ENCODE results near the gene GRIK4. TPM values are rescaled to one million over a fixed set of nuclear protein-coding genes. Genes with fewer than 3 reads are reported as not detected.
"Not testable (repeated sequence)": the region's sequence is repeated elsewhere in the genome, so short reads cannot be mapped to it uniquely, and the experiment has no call there.

Gene GRIK4
- total RNA-seq, 3 donors from 2014 or later: 0.05 to 0.30 (median 0.11) TPM

DNA sequence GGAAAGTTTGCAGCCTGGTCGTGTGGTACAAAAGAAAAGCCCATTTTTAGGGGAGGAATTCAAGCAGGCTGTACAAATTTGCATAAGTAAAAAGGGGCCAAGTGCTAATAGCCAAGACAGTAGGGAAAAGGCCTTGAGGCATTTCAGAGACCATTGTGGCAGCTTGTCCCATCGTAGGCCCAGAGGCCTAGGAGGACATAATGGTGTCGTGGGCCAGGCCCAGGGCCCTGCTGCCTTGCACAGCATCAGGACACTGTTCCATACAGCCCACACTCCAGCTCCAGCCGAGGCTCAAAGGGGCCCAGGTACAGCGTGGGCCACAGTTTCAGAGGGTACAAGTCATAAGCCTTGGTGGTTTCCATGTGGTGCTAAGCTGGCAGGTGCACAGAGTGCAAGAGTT is 106.9 kb downstream of the GRIK4 start:
- no peaks in the 10 kb centered on the region for H3K36me3 Mint-ChIP-seq (ENCODE audit: insufficient read depth)
- no peak for DNase-seq
- H3K27me3 Mint-ChIP-seq (ENCODE audit: low read depth): peaks cover 10% of the 10 kb centered on the region
- no peaks in the 10 kb centered on the region for H3K4me1 Mint-ChIP-seq (ENCODE audit: low read depth)
- no peak overlapping the region for H3K4me3 Mint-ChIP-seq
- H3K9me3 Mint-ChIP-seq: peaks cover 20% of the 10 kb centered on the region
- ATAC-seq: no peak

DNA sequence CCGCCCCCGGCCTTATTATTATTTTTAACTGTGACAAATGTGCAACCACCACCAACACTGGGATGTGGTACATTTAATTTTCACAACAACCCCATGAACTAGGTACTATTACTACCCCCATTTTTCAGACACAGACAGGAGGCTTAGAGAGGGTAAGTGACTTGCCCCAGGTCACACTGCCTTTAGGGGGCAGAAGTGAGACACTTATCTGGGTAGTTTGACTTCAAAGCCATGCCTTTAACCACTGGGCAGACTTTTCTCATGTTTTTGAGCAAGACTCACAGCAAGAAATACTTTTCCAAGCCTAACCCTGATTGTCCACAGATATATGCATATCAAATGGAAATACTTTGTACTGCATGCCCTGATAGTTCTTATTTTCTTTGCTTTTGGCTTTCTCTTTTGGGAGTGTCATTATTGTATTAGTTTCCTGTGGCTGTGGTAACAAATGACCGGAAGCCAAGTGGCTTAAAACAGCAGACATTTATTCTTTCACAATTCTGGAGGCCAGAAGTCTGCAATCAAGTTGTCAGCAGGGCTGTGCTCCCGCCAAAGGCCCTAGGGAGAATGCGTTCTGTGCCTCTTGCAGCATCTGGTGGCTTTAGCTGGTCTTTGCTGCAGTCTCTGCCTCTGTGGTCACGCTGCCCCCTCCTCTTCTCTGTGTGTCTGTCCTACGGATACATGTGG is 110.8 kb downstream of the GRIK4 start:
- H3K4me3 Mint-ChIP-seq: no peak overlapping the region
- no peaks in the 10 kb centered on the region for H3K4me1 Mint-ChIP-seq (ENCODE audit: low read depth)
- H3K9me3 Mint-ChIP-seq: peaks cover 20% of the 10 kb centered on the region
- DNase-seq: no peak
- H3K36me3 Mint-ChIP-seq (ENCODE audit: insufficient read depth): no peaks in the 10 kb centered on the region
- no peak for ATAC-seq
- peaks cover 13% of the 10 kb centered on the region for H3K27me3 Mint-ChIP-seq (ENCODE audit: low read depth)

DNA sequence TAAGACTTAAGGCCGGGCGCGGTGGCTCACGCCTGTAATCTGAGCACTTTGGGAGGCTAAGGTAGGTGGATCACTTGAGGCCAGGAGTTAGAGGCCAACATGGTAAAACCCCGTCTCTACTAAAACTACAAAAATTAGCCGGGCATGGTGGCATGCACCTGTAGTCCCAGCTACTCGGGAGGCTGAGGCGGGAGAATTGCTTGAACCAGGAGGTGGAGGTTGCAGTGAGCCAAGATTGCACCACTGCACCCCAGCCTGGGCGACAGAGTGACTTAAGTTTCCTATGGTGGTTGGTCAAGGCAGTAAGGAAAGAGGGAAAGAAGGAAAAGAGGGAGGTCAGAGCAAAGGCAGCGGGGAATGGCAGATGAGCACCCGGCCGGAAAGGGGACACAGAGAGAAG is 113.4 kb downstream of the GRIK4 start:
- H3K36me3 Mint-ChIP-seq (ENCODE audit: insufficient read depth); ATAC-seq; DNase-seq; H3K4me3 Mint-ChIP-seq; H3K4me1 Mint-ChIP-seq (ENCODE audit: low read depth); H3K9me3 Mint-ChIP-seq: not testable (repeated sequence)
- peaks cover 17% of the 10 kb centered on the region for H3K27me3 Mint-ChIP-seq (ENCODE audit: low read depth)

- no peak for DNase-seq
- H3K9me3 Mint-ChIP-seq: no peaks in the 10 kb centered on the region
- H3K27me3 Mint-ChIP-seq (ENCODE audit: low read depth): peaks cover 17% of the 10 kb centered on the region
- H3K4me3 Mint-ChIP-seq: no peak overlapping the region
- no peaks in the 10 kb centered on the region for H3K36me3 Mint-ChIP-seq (ENCODE audit: insufficient read depth)
- no peak for ATAC-seq
- no peaks in the 10 kb centered on the region for H3K4me1 Mint-ChIP-seq (ENCODE audit: low read depth)
Observed at GRCh38 chr11:120625565-120625964, 114.0 kb downstream of the GRIK4 start.

- Mint-ChIP-seq H3K4me1 (ENCODE audit: low read depth) (no peaks in the 10 kb centered on the region), H3K4me3 (no peak overlapping the region), H3K9me3 (no peaks in the 10 kb centered on the region), H3K27me3 (ENCODE audit: low read depth) (peaks cover 17% of the 10 kb centered on the region), H3K36me3 (ENCODE audit: insufficient read depth) (no peaks in the 10 kb centered on the region)
- ATAC-seq: no peak
- no peak for DNase-seq
Observed at GRCh38 chr11:120626791-120627190, 115.2 kb downstream of the GRIK4 start.

- H3K27me3 Mint-ChIP-seq (ENCODE audit: low read depth): peaks cover 18% of the 10 kb centered on the region
- H3K36me3 Mint-ChIP-seq (ENCODE audit: insufficient read depth): no peaks in the 10 kb centered on the region
- no peaks in the 10 kb centered on the region for H3K4me1 Mint-ChIP-seq (ENCODE audit: low read depth)
- H3K4me3 Mint-ChIP-seq: no peak overlapping the region
- no peak for ATAC-seq
- DNase-seq: no peak
- no peaks in the 10 kb centered on the region for H3K9me3 Mint-ChIP-seq
Observed at GRCh38 chr11:120627327-120628163, 116.0 kb downstream of the GRIK4 start.

- peaks cover 14% of the 10 kb centered on the region for H3K27me3 Mint-ChIP-seq (ENCODE audit: low read depth)
- ATAC-seq (no peak), DNase-seq (no peak)
- H3K4me3 Mint-ChIP-seq: no peak overlapping the region
- no peaks in the 10 kb centered on the region for H3K36me3 Mint-ChIP-seq (ENCODE audit: insufficient read depth)
- H3K4me1 Mint-ChIP-seq (ENCODE audit: low read depth): no peaks in the 10 kb centered on the region
- H3K9me3 Mint-ChIP-seq: no peaks in the 10 kb centered on the region
Observed at GRCh38 chr11:120629407-120630080, 118.0 kb downstream of the GRIK4 start.

- Mint-ChIP-seq H3K36me3 (ENCODE audit: insufficient read depth) (no peaks in the 10 kb centered on the region), H3K9me3 (no peaks in the 10 kb centered on the region), H3K27me3 (ENCODE audit: low read depth) (peaks cover 12% of the 10 kb centered on the region), H3K4me1 (ENCODE audit: low read depth) (no peaks in the 10 kb centered on the region), H3K4me3 (no peak overlapping the region)
- no peak for DNase-seq
- no peak for ATAC-seq
Observed at GRCh38 chr11:120630122-120630521, 118.6 kb downstream of the GRIK4 start.

DNA sequence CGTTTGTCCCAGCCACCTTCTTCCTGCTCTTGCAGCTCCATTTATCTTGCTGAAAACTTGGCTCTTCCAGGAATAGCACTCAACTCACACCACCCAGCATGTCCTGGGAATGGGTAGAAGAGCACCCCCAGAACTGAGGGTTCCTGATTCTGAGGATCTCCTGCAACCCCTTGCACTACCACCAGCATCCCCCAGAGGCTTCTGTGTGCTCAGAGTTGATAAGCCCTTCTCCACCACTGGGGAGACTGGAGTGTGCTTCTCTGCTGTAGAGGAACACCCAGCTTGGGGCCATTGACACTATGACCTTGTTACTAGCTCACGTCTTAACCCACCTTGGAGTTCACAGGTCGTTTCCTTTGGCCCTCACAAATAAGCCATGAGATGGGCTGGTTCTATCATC is 121.0 kb downstream of the GRIK4 start:
- Mint-ChIP-seq H3K36me3 (ENCODE audit: insufficient read depth) (no peaks in the 10 kb centered on the region), H3K4me1 (ENCODE audit: low read depth) (no peaks in the 10 kb centered on the region), H3K9me3 (no peaks in the 10 kb centered on the region), H3K27me3 (ENCODE audit: low read depth) (peaks cover 7% of the 10 kb centered on the region), H3K4me3 (no peak overlapping the region)
- DNase-seq (no peak), ATAC-seq (no peak)

GRCh38 chr11:120633616-120634393 is 122.3 kb downstream of the GRIK4 start:
- ATAC-seq (no peak), DNase-seq (no peak)
- Mint-ChIP-seq H3K4me3 (no peak overlapping the region), H3K9me3 (no peaks in the 10 kb centered on the region), H3K36me3 (ENCODE audit: insufficient read depth) (no peaks in the 10 kb centered on the region), H3K27me3 (ENCODE audit: low read depth) (peaks cover 7% of the 10 kb centered on the region), H3K4me1 (ENCODE audit: low read depth) (no peaks in the 10 kb centered on the region)

- Mint-ChIP-seq H3K4me3 (no peak overlapping the region), H3K36me3 (ENCODE audit: insufficient read depth) (no peaks in the 10 kb centered on the region), H3K4me1 (ENCODE audit: low read depth) (no peaks in the 10 kb centered on the region), H3K9me3 (no peaks in the 10 kb centered on the region), H3K27me3 (ENCODE audit: low read depth) (peaks cover 9% of the 10 kb centered on the region)
- DNase-seq (no peak), ATAC-seq (no peak)
Observed at GRCh38 chr11:120634706-120635105, 123.2 kb downstream of the GRIK4 start.

DNA sequence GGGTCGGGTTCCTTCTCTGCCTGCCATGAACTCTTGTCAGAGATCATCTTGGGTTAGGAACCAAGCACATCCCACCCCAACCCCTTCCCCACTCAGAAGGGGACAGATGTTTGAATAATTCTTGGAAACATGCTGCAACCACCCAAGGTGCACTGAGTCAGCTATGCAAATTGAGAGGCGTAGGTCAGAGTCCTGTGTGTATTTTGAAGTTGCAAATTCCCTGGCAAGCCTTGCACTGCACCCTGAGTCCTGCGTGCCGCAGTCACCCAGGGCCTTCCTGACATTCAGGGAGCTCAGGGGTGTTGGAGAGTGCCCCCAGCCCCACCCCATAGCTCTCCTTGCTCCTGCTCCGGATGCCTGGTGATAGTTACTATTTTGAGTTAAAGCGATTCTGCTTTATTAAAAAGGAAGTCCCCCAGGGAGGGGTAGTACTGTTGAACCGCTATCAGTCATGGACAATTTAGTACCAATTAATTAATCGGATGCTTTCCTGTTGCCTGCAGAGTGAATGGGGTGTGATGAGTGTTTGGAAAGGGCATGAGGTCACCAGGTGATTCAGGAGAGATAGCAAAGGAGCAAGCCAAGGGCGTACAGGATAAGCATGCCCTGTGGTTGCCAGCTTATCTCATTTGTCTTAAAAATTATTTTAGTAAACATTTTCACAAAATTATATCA is 123.7 kb downstream of the GRIK4 start:
- H3K36me3 Mint-ChIP-seq (ENCODE audit: insufficient read depth): no peaks in the 10 kb centered on the region
- H3K4me3 Mint-ChIP-seq: no peak overlapping the region
- DNase-seq (no peak), ATAC-seq (no peak)
- no peaks in the 10 kb centered on the region for H3K4me1 Mint-ChIP-seq (ENCODE audit: low read depth)
- peaks cover 12% of the 10 kb centered on the region for H3K27me3 Mint-ChIP-seq (ENCODE audit: low read depth)
- no peaks in the 10 kb centered on the region for H3K9me3 Mint-ChIP-seq

GRCh38 chr11:120637131-120637530 is 125.6 kb downstream of the GRIK4 start:
- DNase-seq (no peak), ATAC-seq (no peak)
- no peak overlapping the region for H3K4me3 Mint-ChIP-seq
- peaks cover 12% of the 10 kb centered on the region for H3K27me3 Mint-ChIP-seq (ENCODE audit: low read depth)
- no peaks in the 10 kb centered on the region for H3K4me1 Mint-ChIP-seq (ENCODE audit: low read depth)
- no peaks in the 10 kb centered on the region for H3K36me3 Mint-ChIP-seq (ENCODE audit: insufficient read depth)
- H3K9me3 Mint-ChIP-seq: no peaks in the 10 kb centered on the region
